GM19455 (cell line): Measurements from ENCODE around the gene SP6.

ENCODE experiments used
- ATAC-seq: cut with Tn5 transposase; IDR thresholded peaks from one replicate; pipeline ENCODE4 v1.9.1; 2021; ENCODE audit not compliant: unreplicated experiment

SP6 gene

DNA sequence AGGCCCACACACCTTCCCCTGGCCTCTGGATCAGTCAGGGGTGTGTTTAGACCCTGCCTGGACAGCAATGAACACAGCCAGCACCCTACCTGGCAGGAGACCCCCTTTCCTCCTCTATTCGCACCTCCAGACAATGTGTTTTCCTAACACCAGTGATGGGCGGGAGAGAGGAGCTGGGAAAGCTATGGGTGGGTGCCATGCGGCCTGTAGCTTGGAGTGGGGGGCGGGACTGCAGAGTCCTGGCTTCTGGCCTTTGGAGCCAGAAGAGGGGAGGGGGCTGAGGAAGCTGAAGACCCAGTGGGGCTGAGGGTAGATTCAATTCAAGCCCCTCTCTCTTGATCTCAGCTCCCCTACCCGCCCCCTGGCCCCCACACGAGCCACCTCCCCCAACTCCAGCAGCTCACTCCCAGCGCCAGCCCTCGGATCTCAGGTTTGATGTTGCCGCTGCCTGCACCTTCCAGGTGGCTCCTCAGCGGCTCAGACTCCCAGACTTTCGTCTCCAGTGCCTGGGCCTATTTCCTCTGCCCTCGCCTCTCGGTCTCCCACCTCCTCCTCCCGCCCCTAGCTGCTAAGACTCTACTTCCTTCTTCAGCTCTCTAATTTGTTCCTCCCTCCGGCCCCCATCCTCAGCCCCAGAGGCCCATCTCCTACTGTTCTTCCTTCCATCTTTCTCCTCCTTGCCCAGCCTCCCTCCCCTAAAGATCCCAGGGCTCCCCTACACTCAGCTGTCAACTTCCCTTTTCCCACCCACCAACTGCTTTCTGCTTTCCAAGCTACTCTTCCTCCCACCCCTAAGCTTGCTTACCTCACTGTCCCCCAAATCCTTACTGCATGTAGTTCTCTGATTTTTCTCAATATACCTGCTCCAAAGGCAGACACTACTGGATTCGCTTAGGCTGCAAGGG lies 6.8 kb upstream of the SP6 start:
- no peak for ATAC-seq

DNA sequence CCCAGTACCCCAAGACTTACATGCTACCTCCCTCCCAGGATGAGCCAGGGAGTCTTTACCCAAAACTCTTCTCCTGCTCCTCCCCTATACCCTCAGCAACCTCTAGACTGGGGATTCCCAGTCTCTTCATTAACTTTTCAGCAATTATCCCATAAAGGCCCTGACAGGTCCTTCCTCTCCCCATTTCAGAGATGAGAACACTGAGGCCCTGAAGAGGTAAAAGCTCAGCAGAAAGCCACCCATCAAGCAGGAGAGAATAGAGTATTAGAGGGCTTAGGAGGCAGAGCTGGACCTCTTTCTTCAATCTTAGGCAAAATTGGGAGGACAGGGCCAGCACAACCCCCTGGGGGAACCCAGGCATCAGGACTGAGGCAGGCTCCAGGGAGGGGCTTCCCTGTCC lies 5.9 kb upstream of the SP6 start:
- no peak for ATAC-seq

DNA sequence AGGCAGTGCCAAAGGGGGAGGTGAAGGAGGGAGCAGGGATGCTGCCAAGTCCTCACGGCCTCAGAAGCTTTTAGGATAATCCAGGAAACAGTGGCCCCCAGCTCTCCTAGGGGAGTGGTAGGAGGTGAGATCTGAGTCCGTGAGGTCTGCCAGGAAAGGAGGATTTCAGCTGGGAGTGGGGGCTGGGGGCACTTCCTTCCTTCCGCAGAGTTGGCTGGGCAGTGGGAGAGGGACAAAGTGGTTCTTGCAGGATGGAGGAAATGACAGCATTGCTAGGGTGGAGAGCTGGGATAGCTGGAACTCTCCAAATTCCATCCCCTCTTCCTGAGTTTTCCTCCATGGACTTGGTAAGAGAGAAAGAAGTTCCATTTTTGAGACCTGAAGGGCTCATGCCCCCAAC lies 4.8 kb upstream of the SP6 start:
- ATAC-seq = no peak

DNA sequence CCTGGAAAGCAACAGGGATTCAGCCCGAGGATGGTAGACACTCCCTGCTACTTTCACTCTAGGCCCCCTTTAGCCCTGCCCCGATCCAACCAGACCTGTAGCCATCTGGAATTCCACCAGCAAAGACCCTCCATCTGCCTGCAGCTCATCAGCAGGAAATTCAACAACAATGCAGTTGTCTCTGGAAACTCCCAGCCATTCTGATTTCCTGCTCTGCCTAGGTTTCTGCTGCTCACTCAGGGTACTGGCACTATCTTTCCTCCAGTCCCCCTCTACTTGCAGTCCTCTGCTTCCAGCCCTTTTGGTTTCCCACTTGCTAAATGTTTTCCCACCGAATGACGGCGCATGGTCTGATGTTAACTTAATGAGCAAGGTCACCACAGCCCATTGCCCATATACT lies 2.7 kb upstream of the SP6 start:
- ATAC-seq = no peak

DNA sequence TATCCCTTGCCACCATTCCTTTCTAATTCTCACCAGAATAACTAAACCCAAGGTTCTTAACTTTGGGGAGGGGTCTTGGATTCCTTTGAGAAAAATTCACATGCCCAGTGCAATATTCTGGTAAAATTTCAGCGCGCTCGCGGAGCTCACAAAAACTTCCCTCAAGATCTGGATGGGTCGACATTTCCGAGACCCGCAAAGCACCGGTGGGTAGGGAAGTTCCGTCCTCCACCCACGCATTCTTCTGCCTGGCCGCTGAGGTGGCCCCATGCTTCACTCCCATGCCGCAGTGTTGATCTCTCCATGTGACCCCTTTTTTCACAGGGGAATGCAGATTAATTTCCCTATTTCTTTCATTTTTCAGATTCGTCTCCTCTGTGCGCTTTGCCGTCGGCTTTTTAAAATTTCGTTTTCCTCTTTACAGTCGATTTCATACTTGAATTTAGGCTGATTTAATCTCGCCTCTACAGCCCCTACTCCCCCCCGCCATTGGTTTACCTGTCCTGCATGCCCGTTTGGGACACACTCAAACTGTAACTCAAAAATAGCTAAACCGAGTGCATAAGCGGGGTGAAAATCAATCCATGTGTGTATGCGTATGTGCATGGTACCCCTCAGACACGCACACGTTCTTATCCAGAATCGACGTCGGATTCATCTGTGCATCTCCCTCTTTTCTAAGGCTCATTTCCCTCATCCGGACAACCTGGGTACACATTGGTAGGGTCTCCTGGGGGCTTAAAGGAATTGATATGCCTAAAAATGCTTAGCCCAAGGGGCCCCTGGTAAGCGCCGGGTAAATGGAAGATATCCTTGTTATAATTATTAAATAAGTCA lies 1.4 kb upstream of the SP6 start:
- ATAC-seq = no peak

DNA sequence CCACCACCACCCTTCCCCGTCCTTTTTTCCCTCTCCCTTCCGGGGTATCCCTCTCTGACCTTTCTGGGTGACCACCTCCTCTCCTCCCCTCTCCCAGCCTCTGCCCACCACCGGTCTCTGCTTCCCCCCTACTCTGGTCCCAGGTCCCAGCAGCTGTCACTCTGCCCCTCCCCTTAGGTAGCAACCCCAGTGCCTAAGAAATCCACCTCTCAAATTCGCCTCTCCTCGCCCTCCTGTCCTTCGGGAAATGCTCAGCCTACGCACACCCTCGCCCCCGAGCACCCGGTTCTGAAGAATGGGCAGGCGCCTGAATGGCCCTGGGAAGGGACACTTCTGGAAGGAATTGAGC lies 775 bp upstream of the SP6 start:
- no peak for ATAC-seq

DNA sequence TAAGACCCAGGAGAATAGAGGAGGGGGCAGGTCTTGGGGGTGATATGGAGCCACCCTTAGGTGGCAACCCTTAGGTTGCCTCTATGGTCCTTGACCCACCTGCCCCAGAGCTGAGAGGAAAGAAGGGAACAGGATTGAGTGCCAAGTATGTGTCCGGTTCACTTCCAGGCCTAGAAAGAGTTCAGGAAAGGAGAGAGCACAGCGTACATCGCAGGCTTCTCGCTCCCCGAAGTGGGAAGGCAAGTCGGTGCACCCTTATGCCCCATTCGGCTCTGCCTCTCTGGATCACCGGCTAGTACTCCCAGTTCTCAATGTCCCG lies 631 bp downstream of the SP6 start:
- no peak for ATAC-seq

DNA sequence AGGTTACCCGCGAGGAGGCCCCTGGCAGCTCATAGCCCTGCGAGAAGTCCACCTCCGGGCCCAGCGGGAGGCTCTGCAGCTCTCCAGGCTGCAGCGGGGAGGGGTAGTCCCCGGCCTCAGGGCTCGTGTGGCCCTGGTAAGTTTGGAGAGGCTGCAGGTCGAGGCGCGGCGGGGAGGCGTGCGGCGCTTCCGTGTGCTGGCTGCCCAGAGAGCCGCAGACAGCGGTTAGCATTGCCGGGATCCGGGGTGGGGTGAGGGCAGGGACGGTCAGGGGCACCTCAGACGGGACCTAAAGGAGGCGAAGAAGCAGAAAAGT lies 2.8 kb downstream of the SP6 start:
- ATAC-seq = no peak

DNA sequence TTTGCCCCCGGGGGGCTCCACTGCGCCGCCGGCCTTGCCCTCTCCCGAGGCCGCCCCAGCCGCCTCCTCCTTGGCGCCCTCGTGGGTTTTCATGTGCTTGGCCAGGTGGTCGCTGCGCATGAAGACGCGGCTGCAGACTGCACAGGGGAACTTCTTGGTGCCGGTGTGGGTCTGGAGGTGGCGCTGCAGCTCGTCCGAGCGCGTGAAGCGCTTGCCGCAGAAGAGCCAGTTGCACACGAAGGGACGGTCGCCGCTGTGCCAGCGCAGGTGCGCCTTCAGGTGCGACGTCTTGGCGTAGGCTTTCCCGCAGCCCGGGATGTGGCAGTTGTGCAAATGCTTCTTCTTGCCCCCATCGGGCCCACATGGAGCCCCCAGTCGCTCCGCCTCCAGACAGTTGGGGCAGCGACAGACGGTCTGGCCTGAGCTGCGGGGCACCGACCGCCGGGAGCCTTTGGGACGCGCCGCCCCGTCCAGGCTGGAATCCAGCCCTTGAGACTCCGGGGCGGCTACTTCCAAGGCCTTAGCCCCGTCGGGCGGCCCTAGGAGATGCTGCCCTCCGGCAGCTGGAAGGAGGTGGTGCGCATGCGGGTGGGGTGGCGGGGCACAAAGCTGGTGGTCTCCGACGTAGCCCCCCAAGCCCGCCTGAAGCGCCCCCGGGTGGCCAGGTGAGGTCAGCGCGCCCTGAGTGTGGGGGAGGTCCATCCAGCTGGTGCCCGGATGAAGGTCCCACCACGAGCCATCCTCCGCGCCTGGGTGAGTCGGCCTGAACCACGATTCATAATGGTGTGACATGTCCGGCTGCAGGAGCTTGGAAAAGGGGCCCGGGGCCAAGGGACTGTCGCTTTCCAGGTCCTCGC lies 3.4 kb downstream of the SP6 start:
- no peak for ATAC-seq

DNA sequence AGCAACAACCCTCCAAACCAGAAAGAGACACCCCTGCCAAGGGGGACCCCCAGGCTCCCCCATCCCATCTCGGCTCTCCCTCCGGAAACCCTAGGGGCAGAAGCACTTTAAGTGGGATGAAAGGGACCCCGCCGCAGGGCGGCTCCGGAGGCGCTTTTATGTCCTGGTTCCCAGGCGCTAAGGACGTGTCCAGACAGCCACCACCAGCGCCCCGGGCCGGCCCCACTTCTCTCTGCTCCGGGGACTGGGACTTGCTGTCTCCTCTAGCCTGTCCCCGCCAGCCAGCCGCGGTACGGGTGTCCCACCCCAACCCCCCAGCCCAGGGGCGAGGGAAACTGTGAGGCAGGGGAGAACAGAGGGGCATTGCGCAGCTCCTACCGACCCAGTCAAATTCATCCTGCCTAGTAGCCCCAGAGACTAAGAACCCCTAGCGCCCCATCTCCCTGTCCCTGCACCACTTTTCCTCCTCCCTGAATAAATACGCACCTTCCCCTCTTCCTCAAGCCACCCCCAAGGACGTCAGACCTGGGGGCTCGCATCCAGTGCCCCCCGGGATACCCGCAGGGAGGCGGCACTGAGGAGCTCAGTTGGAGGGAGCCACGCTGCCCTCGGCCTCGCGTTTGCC lies 4.1 kb downstream of the SP6 start:
- ATAC-seq = no peak

DNA sequence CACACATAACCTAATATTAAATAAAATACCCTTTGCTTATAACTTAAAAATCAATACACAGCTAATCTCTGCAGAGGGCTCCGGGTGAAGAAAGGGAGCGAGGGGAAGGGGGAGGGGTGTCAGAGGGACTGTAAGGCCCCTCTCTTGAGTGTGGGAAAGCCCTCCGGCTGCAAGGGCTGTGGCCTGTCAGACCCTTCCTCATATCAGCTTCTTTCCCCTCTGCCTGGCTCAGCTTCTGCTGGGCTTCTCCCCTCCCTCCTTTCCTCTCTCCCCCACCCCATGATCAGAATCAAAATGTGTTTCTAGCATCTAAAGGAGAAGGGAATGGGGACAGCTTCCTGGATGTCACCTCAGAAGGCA lies 5.3 kb downstream of the SP6 start:
- no peak for ATAC-seq

DNA sequence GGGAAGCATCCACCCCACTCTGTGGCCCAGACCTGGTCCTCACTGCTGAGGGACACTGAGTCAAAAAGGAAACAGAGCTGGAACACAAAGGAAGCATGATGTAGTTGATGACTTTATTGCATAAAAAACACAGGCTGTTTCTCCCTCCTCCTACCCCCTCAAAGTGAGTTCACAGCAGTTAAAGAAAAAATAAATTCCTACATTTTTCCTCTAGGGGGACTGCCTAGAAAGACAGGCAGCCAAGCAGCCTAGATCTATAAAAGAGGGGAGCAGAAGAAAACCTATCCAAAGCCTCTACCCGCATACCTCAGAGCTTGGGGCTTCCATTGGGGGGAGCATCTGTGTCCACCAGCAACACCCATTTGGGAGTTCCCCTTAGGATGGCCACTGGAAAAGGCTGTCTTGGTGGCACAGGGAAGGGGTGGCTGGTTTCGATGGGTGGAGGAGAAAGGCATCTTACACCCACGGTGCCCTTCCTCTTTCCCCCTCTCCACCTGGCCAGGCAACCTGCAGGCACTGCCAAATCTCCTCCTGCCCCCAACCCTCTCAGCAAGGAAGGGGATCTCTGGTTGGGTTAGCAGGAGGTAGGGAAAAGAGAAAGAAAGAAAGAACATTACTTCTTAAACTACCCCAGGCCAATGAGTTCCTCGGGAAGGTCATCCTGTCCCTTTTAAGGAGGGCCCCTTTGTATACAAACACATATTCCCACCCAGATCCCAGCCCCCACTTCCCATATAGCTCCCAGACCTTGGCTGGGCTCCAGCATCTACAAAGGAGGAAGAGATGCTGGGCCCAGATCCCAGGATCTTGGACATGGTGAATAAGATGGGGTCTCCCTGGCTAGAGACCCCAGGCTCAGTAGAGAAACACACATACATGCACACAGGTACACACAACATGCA lies 5.9 kb downstream of the SP6 start:
- no peak for ATAC-seq

DNA sequence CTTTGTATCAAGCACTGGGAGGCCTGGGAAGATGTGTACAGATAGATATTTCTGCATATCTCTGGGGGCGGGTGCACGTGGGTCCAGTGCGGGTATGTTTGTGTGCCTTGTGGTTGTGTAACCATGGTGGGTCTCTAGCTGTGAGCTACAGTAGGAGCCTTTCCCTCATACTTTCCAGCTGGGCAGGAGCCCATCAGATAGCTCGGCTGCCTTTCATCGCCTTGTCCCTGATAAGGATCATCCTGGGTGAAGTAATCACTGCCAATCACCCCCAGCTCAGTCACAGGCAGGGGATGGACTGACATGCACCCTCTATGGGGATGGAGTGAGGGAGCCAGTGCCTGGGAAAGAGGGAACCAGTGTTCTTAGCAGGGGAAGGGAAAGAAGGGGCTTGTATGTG lies 6.7 kb downstream of the SP6 start:
- ATAC-seq = no peak

DNA sequence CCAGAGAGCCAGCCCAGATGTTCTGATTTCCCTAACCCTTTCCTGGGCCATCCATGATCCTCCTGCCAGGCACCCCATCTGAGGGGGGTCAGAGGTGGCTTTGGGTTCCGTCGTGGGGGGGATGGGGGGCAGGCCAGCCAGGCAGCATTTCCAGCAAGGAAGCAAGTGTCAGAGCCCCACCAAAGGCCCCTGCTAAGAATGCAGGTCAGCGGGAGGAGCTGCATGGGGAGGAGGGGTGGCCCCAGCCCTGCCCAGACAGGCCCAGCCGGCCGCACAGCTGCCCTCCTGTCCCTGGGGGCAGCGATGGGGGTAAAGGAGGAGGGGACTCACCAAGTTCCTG lies 7.6 kb downstream of the SP6 start:
- no peak for ATAC-seq

DNA sequence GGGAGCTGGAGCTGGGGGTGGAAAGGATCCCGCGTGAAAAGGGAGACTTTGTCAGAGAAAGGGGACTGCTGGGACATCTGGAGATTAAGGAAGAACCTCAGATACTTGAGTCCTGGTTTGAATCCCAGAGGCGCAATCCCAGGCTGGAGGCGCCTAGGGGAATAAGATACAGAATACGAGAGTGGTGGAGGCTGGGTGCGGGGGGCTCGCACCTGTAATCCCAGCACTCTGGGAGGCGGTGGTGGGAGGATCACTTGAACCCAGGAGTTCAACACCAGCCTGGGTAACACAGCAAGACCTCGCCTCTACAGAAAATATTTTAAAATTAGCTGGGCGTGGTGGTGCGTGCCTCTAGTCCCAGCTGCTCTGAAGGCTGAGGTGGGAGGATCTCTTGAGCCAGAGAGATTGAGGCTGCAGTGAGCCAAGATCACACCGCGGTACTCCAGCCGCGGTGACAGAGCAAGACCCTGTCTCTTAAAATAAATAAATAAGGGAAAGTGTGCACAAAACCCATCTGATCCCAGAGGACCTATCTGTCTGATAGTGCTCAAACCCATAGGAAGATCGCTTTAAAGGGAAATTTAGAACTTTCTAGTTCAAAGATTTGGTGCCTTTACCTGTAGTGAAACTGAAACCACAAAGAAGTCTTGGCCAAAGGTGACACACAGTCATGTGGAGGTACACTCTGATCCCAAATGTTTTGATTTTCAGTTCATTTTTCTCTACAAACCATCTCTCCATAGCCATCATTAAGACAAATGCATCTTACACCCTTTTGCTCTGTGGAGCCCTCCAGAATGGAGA lies 9.3 kb downstream of the SP6 start:
- ATAC-seq = no peak

DNA sequence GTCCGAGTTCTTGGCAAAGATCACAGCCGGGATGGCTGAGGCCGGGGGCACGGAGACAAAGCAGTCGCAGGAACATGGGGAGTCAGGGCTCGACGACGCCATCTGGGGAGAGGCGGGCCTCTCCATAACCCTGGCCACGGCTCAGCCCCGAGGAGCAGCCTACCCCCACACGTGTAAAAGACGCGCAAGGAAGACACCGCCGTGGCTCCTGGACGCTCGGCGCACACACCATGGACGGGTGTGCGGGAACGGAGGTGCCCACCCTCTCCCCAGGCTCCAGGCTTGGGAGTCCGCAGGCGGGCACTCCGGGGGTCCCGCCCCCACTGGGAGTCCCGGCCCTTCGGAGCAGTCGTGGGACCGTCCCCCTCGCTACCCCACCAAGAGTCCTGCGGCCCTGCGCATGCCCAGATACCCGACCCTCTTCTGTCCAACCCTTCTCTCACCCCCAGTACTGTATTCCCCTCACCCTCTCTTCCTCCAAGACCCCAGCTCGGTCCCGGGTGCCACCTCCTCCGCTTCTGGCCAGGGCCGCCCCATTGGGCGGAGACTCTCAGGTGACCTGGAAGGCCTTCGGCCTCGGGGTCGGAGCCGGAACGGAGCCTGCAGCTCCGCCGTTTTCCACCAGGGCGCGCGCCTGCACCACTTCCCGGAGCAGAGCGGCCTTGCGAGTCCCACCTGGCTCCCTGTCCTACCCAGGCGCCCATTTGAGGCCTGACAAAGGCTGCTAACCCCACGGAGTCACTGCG lies 10.0 kb downstream of the SP6 start, which contains the start of gene SCRN2:
Gene SCRN2 (minus strand): TSS at position 532 of the 746 bp plus-strand sequence. CDS start 430 bp downstream, at position 102.
- ATAC-seq = peak; percentile 81

DNA sequence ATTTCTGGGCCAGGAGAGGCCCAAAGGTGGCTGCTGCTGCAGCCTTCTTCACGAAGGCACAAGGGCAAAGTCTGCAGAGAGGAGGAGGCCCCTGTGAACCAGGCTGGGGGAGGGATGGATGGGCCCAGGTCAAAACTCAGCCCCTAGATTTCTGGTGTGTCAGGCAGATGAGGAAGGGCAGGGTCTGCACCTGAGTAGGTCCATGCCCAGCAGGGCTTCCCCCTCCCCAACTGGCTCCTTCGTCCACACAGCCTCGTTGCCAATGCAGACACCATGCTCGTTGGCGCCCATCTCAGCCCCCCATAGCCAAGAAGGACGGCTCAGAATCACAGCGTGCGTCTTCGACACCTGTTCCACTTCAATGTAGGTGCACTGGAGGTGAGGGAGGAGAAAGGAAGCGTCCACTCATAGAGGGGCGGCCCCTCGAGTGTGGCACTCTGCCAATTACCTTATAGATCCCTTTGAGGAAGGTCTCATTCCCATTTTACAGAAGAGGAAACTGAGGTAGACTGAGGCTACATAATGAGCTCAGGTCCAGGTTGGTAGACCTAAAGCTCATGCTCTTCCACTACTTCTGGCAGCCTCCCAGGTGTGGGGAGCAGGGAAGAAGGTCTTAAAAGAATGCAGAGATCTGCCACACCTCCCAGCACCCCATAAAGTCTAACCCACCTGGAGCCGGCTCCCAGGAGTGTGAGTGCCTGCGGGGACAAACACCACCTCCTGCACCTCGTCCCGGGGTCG lies 10.8 kb downstream of the SP6 start:
- ATAC-seq = no peak

DNA sequence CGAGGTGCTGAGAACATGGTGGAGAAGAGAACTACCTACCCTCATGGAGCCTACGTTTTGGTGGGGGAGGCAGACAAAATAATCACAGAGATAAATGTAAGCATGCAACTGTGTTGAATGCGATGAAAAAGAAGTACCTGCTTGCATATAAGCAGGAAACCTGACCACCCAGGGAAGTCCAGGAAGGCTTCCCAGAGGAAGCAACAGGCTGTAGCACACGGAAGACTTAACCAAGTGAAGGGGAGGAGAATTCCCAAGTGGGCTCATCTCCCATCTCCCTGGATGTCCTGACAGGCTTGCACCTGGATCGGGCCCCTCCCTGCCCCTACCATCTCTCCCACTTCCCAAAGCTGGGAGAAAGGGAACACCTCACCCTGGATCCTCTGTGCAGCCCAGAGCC lies 11.9 kb downstream of the SP6 start:
- ATAC-seq = no peak
